HepG2 (cell line): ENCODE measurements around the gene ECE2. TPM values are rescaled to one million over a fixed set of nuclear protein-coding genes. Genes with fewer than 3 reads are reported as not detected.

Experiments used
- ATF7 ChIP-seq, 2 experiments: fragments of 450-650 bp in 1 of 2; sonication (generic) in 1 of 2; formaldehyde crosslinking in 1 of 2; IDR thresholded peaks; 2 replicates each; pipeline versions ENCODE4 v1.4.0 to v1.6.1; 2016 to 2020; ENCODE audit warnings: antibody characterized with exemption in 1 of 2, mild to moderate bottlenecking in 1 of 2, missing genetic modification reagents in 1 of 2
- FOXP4 ChIP-seq: sonication (generic); formaldehyde crosslinking; IDR thresholded peaks from 2 replicates; pipeline ENCODE4 v1.4.0; 2020; ENCODE audit warnings: missing genetic modification reagents
- IRX3 ChIP-seq: sonication (generic); formaldehyde crosslinking; IDR thresholded peaks from 2 replicates; pipeline ENCODE4 v1.8.1; 2023; ENCODE audit warnings: mild to moderate bottlenecking, low read depth, missing genetic modification reagents, borderline replicate concordance
- NFKB2 ChIP-seq: sonication (generic); formaldehyde crosslinking; IDR thresholded peaks from 2 replicates; pipeline ENCODE4 v1.4.0; 2020; ENCODE audit warnings: missing genetic modification reagents, borderline replicate concordance
- NFRKB ChIP-seq: fragments of 450-650 bp; IDR thresholded peaks from 2 replicates; pipeline ENCODE4 v1.6.1; 2017
- ONECUT2 ChIP-seq: sonication (generic); formaldehyde crosslinking; IDR thresholded peaks from 2 replicates; pipeline ENCODE4 v1.4.0; 2020; ENCODE audit warnings: missing genetic modification reagents
- PCBP2 ChIP-seq: fragments of 200-400 bp; formaldehyde crosslinking; optimal IDR thresholded peaks from 2 replicates; pipeline ENCODE3; 2018; ENCODE audit warnings: low read length, low read depth; ENCODE audit not compliant: poor library complexity, severe bottlenecking
- SMARCE1 ChIP-seq: fragments of 450-650 bp; IDR thresholded peaks from 2 replicates; pipeline ENCODE4 v1.6.1; 2017; ENCODE audit warnings: borderline replicate concordance
- SNRNP70 ChIP-seq: fragments of 200-400 bp; formaldehyde crosslinking; IDR thresholded peaks from 2 replicates; pipeline ENCODE4 v1.6.1; 2017; ENCODE audit warnings: mild to moderate bottlenecking, low read depth, low read length, moderate library complexity
- SP5 ChIP-seq: IDR thresholded peaks from 2 replicates; pipeline ENCODE4 v1.6.1; 2016; ENCODE audit warnings: low read depth, borderline replicate concordance
- STAT5B ChIP-seq: sonication (generic); formaldehyde crosslinking; IDR thresholded peaks from 2 replicates; pipeline ENCODE4 v1.4.0; 2020; ENCODE audit warnings: missing genetic modification reagents
- TRAFD1 ChIP-seq: sonication (generic); formaldehyde crosslinking; IDR thresholded peaks from 2 replicates; pipeline ENCODE4 v1.5.1; 2020; ENCODE audit warnings: missing genetic modification reagents, mild to moderate bottlenecking, borderline replicate concordance
- polyA plus RNA-seq, 8 experiments: library from polyadenylated mRNA; depleted of rRNA in 3 of 8; stranded (reverse) in 7 of 8; unstranded in 1 of 8; fragments of >200 nt; fragmentation: Illumina TruSeq in 4 of 8; extraction: Trizol in 4 of 8; gene quantifications; 2 replicates each; pipeline versions ENCODE4 v1.2.1 to v1.2.3, GENCODE V29; 2011 to 2016; ENCODE audit warnings: low read depth in 4 of 8, missing spikeins in 1 of 8, mixed read lengths in 1 of 8; ENCODE audit not compliant: insufficient read depth in 1 of 8
- total RNA-seq, 5 experiments: library from RNA; depleted of rRNA; stranded (reverse); fragments of >200 nt; fragmentation: Illumina TruSeq; extraction: Trizol; gene quantifications; 2 replicates each; pipeline ENCODE4 v1.2.3, GENCODE V29; 2016; ENCODE audit warnings: low read depth in 1 of 5
- TF ChIP-seq, protein P1 (sequence below): sonication (generic); formaldehyde crosslinking; IDR thresholded peaks from 2 replicates; pipeline ENCODE4 v1.4.0; 2020; ENCODE audit warnings: low read depth, mild to moderate bottlenecking, missing genetic modification reagents
- TF ChIP-seq, protein P2 (sequence below): sonication (generic); formaldehyde crosslinking; IDR thresholded peaks from 2 replicates; pipeline ENCODE4 v1.9.0; 2021; ENCODE audit warnings: missing genetic modification reagents, borderline replicate concordance
- TF ChIP-seq, protein P3 (sequence below): IDR thresholded peaks from 2 replicates; pipeline ENCODE4 v1.6.1; 2016; ENCODE audit warnings: low read depth, borderline replicate concordance
- TF ChIP-seq, protein P4 (sequence below): IDR thresholded peaks from 2 replicates; pipeline ENCODE4 v1.6.1; 2018; ENCODE audit warnings: missing genetic modification reagents
- TF ChIP-seq, protein P5 (sequence below): sonication (generic); formaldehyde crosslinking; IDR thresholded peaks from 2 replicates; pipeline ENCODE4 v1.8.1; 2023; ENCODE audit warnings: mild to moderate bottlenecking, missing genetic modification reagents

The ECE2 gene
- total and polyA plus RNA-seq, 2 of the 13 experiments (the other 11 are each of a cell fraction or from before 2014, with no cell fraction given): not detected

- TF ChIP-seq SP5 (CRISPR knock-in tag): no peak
- peak; percentile 81 for TF ChIP-seq NFRKB
- TF ChIP-seq ATF7 (IDR thresholded peaks at IDR 0.05): no peak
- TF ChIP-seq ATF7 (CRISPR knock-in tag; IDR thresholded peaks at IDR 0.05): 0 out of 2 replicates have a peak, but pooled peaks have one; percentile 33
- peak; percentile 68 for TF ChIP-seq NFKB2
- TF ChIP-seq, protein P1, sequence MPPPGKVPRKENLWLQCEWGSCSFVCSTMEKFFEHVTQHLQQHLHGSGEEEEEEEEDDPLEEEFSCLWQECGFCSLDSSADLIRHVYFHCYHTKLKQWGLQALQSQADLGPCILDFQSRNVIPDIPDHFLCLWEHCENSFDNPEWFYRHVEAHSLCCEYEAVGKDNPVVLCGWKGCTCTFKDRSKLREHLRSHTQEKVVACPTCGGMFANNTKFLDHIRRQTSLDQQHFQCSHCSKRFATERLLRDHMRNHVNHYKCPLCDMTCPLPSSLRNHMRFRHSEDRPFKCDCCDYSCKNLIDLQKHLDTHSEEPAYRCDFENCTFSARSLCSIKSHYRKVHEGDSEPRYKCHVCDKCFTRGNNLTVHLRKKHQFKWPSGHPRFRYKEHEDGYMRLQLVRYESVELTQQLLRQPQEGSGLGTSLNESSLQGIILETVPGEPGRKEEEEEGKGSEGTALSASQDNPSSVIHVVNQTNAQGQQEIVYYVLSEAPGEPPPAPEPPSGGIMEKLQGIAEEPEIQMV (CRISPR knock-in tag): 0 out of 2 replicates have a peak, but pooled peaks have one; percentile 38
- TF ChIP-seq FOXP4: no peak; the same call in 1 of the 2 replicates
- TF ChIP-seq ONECUT2 (CRISPR knock-in tag): peak; percentile 44; the same call in 1 of the 2 replicates
- TF ChIP-seq, protein P2, sequence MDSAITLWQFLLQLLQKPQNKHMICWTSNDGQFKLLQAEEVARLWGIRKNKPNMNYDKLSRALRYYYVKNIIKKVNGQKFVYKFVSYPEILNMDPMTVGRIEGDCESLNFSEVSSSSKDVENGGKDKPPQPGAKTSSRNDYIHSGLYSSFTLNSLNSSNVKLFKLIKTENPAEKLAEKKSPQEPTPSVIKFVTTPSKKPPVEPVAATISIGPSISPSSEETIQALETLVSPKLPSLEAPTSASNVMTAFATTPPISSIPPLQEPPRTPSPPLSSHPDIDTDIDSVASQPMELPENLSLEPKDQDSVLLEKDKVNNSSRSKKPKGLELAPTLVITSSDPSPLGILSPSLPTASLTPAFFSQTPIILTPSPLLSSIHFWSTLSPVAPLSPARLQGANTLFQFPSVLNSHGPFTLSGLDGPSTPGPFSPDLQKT: no peak; the same call in 1 of the 2 replicates
- TF ChIP-seq, protein P3, sequence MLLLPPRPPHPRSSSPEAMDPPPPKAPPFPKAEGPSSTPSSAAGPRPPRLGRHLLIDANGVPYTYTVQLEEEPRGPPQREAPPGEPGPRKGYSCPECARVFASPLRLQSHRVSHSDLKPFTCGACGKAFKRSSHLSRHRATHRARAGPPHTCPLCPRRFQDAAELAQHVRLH (CRISPR knock-in tag): peak; percentile 72
- TF ChIP-seq TRAFD1: no peak
- TF ChIP-seq, protein P4, sequence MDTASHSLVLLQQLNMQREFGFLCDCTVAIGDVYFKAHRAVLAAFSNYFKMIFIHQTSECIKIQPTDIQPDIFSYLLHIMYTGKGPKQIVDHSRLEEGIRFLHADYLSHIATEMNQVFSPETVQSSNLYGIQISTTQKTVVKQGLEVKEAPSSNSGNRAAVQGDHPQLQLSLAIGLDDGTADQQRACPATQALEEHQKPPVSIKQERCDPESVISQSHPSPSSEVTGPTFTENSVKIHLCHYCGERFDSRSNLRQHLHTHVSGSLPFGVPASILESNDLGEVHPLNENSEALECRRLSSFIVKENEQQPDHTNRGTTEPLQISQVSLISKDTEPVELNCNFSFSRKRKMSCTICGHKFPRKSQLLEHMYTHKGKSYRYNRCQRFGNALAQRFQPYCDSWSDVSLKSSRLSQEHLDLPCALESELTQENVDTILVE (CRISPR knock-in tag): peak; percentile 88
- TF ChIP-seq STAT5B (CRISPR knock-in tag): peak; percentile 50; the same call in 1 of the 2 replicates
- TF ChIP-seq SMARCE1: no peak
- TF ChIP-seq, protein P5, sequence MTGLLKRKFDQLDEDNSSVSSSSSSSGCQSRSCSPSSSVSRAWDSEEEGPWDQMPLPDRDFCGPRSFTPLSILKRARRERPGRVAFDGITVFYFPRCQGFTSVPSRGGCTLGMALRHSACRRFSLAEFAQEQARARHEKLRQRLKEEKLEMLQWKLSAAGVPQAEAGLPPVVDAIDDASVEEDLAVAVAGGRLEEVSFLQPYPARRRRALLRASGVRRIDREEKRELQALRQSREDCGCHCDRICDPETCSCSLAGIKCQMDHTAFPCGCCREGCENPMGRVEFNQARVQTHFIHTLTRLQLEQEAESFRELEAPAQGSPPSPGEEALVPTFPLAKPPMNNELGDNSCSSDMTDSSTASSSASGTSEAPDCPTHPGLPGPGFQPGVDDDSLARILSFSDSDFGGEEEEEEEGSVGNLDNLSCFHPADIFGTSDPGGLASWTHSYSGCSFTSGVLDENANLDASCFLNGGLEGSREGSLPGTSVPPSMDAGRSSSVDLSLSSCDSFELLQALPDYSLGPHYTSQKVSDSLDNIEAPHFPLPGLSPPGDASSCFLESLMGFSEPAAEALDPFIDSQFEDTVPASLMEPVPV (CRISPR knock-in tag): peak; percentile 86; the same call in 1 of the 2 replicates
- TF ChIP-seq IRX3 (CRISPR knock-in tag): peak; percentile 65; the same call in 1 of the 2 replicates
- TF ChIP-seq PCBP2: no peak
- TF ChIP-seq SNRNP70: no peak
Measured at GRCh38 chr3:184248454-184249411, 27.1 kb upstream of the ECE2 start, which contains the start of gene ALG3 (continued).
